ENCODE data around the gene GNG10.

- TF ChIP-seq TCF12 (IDR thresholded peaks at IDR 0.05; ENCODE audit: low read depth), result no peak
- no peak for TF ChIP-seq YY1 (IDR thresholded peaks at IDR 0.05; ENCODE audit: low read depth)
- TF ChIP-seq FOXM1 (IDR thresholded peaks at IDR 0.05; ENCODE audit: borderline replicate concordance, low read depth), result no peak
- no peak for TF ChIP-seq TEAD4 (IDR thresholded peaks at IDR 0.05)
- TF ChIP-seq RAD21 (IDR thresholded peaks at IDR 0.05; ENCODE audit: low read depth), result no peak
- TF ChIP-seq EP300 (IDR thresholded peaks at IDR 0.05; ENCODE audit: borderline replicate concordance), result no peak
- TF ChIP-seq NFIC (IDR thresholded peaks at IDR 0.05), result no peak
- TF ChIP-seq USF1 (IDR thresholded peaks at IDR 0.05), result no peak
- TF ChIP-seq ZBTB7A (IDR thresholded peaks at IDR 0.05; ENCODE audit: low read depth), result no peak
- TF ChIP-seq CREB1 (IDR thresholded peaks at IDR 0.05; ENCODE audit: low read depth), result no peak
- TF ChIP-seq TAF1 (IDR thresholded peaks at IDR 0.05; ENCODE audit: low read depth), result no peak
Measured at GRCh38 chr9:111630182-111630963, 31.0 kb upstream of the GNG10 start.

All from Ishikawa (cell line).